Measurements from ENCODE around the gene LMO7.

Gene LMO7

DNA sequence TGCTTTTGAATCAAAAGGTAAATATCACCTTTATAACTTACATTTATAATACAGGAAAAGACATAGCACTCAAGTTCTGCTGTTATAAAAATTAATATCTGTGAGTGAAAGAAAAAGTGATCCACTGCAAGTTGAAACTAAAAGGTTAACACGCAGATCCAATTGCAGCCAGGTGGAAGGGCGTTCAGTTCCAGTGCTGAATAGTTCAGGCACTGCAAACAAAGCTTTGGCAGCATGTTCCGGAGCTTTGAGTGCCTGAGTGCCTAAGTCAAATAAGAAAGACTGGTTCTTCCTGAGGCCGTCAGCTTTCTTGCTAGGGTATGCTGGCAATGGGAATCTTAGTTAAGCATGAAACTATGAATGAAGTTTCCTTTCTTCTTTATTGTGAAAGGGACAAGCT lies 200.3 kb downstream of the LMO7 start:
- Histone ChIP-seq H3K9me3 (ENCODE audit: insufficient read depth, low read depth, low read length) (peaks cover under 1% of the 10 kb centered on the region), H2BK12ac (ENCODE audit: low read length) (no peak overlapping the region), H3K79me1 (ENCODE audit: low read length) (no peaks in the 10 kb centered on the region), H4K8ac (ENCODE audit: low read depth, low read length) (no peak overlapping the region), H3K4me3 (ENCODE audit: low read depth, low read length) (no peak overlapping the region), H2BK120ac (ENCODE audit: insufficient read depth, low read length, poor library complexity) (no peak overlapping the region), H4K12ac (ENCODE audit: low read depth, low read length) (no peak overlapping the region), H3K23ac (ENCODE audit: low read length) (peak overlapping the region; percentile 13), H2BK5ac (ENCODE audit: low read depth, low read length, poor library complexity) (no peak overlapping the region), H3K27ac (ENCODE audit: low read depth, low read length) (no peak overlapping the region), H3K18ac (ENCODE audit: low read length) (no peak overlapping the region), H3K14ac (ENCODE audit: low read length) (no peak overlapping the region), H3K4ac (ENCODE audit: low read depth, low read length) (no peak overlapping the region), H2AFZ (ENCODE audit: insufficient read depth, low read length, poor library complexity) (no peak overlapping the region), H3K9ac (ENCODE audit: low read length) (no peak overlapping the region), H3K4me2 (ENCODE audit: low read length) (no peak overlapping the region), H4K91ac (ENCODE audit: low read depth, low read length) (no peak overlapping the region), H3K27me3 (ENCODE audit: insufficient read depth, low read length) (no peaks in the 10 kb centered on the region), H3K79me2 (ENCODE audit: control insufficient read depth, insufficient read depth, low read length, poor library complexity) (no peaks in the 10 kb centered on the region), H2AK5ac (ENCODE audit: low read length) (no peak overlapping the region), H3K36me3 (ENCODE audit: control insufficient read depth in 1 of 2, insufficient read depth in 2 of 2, low read length in 2 of 2) (peaks cover under 1% of the 10 kb centered on the region in 2 experiments), H3K4me1 (ENCODE audit: control insufficient read depth in 1 of 2, insufficient read depth in 2 of 2, low read length in 2 of 2) (no peaks in the 10 kb centered on the region)
- DNase-seq: peak; percentile 14 to 55
- WGBS (ENCODE audit: extremely low coverage, insufficient coverage, insufficient read length): no CpG with 5 or more reads among the region's 4 CpGs

DNA sequence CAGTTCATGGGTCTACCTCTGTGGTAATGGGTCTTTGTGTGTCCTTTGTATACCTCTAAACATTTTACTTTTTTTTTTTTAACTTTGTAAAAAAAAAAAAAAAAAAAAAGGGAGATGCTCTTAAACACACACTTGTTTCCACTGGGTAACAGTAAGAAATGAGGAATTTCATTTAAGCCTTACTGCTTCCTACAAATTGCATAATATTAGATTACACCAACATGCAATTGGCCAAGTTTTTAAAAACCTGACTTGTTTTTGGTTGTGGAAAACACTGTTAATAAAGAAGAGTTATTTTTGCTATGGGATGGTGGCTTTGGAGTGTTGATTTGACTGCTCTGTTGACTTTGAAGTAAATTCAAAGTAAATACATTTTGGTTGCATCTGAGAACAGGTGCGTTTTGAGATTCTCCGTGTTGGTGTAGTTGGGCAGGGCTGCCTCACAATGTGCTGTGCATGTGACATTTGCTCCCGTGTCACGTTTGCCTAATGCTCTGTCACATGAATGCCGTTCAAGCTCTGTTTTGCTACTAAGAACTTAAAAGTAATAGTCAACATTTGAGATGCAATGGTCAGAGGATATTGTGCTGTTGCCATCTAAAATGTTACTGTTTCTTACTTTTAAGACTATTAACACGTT lies 202.4 kb downstream of the LMO7 start:
- Histone ChIP-seq H4K8ac (ENCODE audit: low read depth, low read length) (no peak overlapping the region), H4K12ac (ENCODE audit: low read depth, low read length) (no peak overlapping the region), H3K23ac (ENCODE audit: low read length) (no peak overlapping the region), H3K79me1 (ENCODE audit: low read length) (no peaks in the 10 kb centered on the region), H3K9ac (ENCODE audit: low read length) (no peak overlapping the region), H2AFZ (ENCODE audit: insufficient read depth, low read length, poor library complexity) (no peak overlapping the region), H3K27me3 (ENCODE audit: insufficient read depth, low read length) (no peaks in the 10 kb centered on the region), H2BK12ac (ENCODE audit: low read length) (no peak overlapping the region), H2BK120ac (ENCODE audit: insufficient read depth, low read length, poor library complexity) (no peak overlapping the region), H2BK5ac (ENCODE audit: low read depth, low read length, poor library complexity) (no peak overlapping the region), H3K27ac (ENCODE audit: low read depth, low read length) (no peak overlapping the region), H3K9me3 (ENCODE audit: insufficient read depth, low read depth, low read length) (peaks cover 2% of the 10 kb centered on the region), H3K79me2 (ENCODE audit: control insufficient read depth, insufficient read depth, low read length, poor library complexity) (no peaks in the 10 kb centered on the region), H3K4ac (ENCODE audit: low read depth, low read length) (no peak overlapping the region), H3K14ac (ENCODE audit: low read length) (no peak overlapping the region), H3K4me1 (ENCODE audit: control insufficient read depth in 1 of 2, insufficient read depth in 2 of 2, low read length in 2 of 2) (no peaks in the 10 kb centered on the region), H4K91ac (ENCODE audit: low read depth, low read length) (no peak overlapping the region), H2AK5ac (ENCODE audit: low read length) (no peak overlapping the region), H3K4me3 (ENCODE audit: low read depth, low read length) (no peak overlapping the region), H3K4me2 (ENCODE audit: low read length) (no peak overlapping the region), H3K18ac (ENCODE audit: low read length) (no peak overlapping the region), H3K36me3 (ENCODE audit: control insufficient read depth in 1 of 2, insufficient read depth in 2 of 2, low read length in 2 of 2) (peaks cover 4 to 11% of the 10 kb centered on the region in 2 experiments)
- DNase-seq: no peak
- WGBS (ENCODE audit: extremely low coverage, insufficient coverage, insufficient read length): no CpG with 5 or more reads among the region's 6 CpGs

DNA sequence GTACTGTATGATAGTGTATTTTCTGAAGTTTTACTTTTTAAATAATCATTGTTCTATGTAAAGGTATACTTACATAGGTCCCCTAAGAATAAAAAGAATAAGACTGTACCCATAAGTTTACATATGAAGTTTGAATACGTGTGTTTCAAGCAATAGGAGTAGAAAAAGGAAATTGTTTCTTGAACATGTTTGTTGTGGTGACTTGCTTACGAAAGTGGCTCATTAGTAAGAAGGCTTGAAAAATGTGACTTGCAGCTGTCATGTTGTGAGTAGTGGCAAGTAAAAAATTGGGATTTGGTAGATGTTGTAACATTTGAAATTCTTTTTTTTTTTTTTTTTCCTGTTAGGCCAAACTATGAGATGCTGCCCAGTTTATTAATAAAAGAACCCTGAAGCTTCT lies 203.3 kb downstream of the LMO7 start:
- H4K8ac ChIP-seq (ENCODE audit: low read depth, low read length): no peak overlapping the region
- H4K91ac ChIP-seq (ENCODE audit: low read depth, low read length): no peak overlapping the region
- no CpG with 5 or more reads among the region's 2 CpGs for WGBS (ENCODE audit: extremely low coverage, insufficient coverage, insufficient read length)
- H3K4ac ChIP-seq (ENCODE audit: low read depth, low read length): no peak overlapping the region
- no peaks in the 10 kb centered on the region for H3K27me3 ChIP-seq (ENCODE audit: insufficient read depth, low read length)
- H3K18ac ChIP-seq (ENCODE audit: low read length): no peak overlapping the region
- H2BK5ac ChIP-seq (ENCODE audit: low read depth, low read length, poor library complexity): no peak overlapping the region
- no peak overlapping the region for H4K12ac ChIP-seq (ENCODE audit: low read depth, low read length)
- no peaks in the 10 kb centered on the region for H3K79me2 ChIP-seq (ENCODE audit: control insufficient read depth, insufficient read depth, low read length, poor library complexity)
- peaks cover 2% of the 10 kb centered on the region for H3K9me3 ChIP-seq (ENCODE audit: insufficient read depth, low read depth, low read length)
- H3K4me3 ChIP-seq (ENCODE audit: low read depth, low read length): no peak overlapping the region
- H3K36me3 ChIP-seq (ENCODE audit: control insufficient read depth in 1 of 2, insufficient read depth in 2 of 2, low read length in 2 of 2): peaks cover 4 to 11% of the 10 kb centered on the region in 2 experiments
- H2AFZ ChIP-seq (ENCODE audit: insufficient read depth, low read length, poor library complexity): no peak overlapping the region
- H3K23ac ChIP-seq (ENCODE audit: low read length): no peak overlapping the region
- no peak overlapping the region for H2BK12ac ChIP-seq (ENCODE audit: low read length)
- no peak for DNase-seq
- H2AK5ac ChIP-seq (ENCODE audit: low read length): no peak overlapping the region
- no peaks in the 10 kb centered on the region for H3K4me1 ChIP-seq (ENCODE audit: control insufficient read depth in 1 of 2, insufficient read depth in 2 of 2, low read length in 2 of 2)
- no peak overlapping the region for H2BK120ac ChIP-seq (ENCODE audit: insufficient read depth, low read length, poor library complexity)
- H3K14ac ChIP-seq (ENCODE audit: low read length): no peak overlapping the region
- no peak overlapping the region for H3K4me2 ChIP-seq (ENCODE audit: low read length)
- no peaks in the 10 kb centered on the region for H3K79me1 ChIP-seq (ENCODE audit: low read length)
- H3K27ac ChIP-seq (ENCODE audit: low read depth, low read length): no peak overlapping the region
- no peak overlapping the region for H3K9ac ChIP-seq (ENCODE audit: low read length)

DNA sequence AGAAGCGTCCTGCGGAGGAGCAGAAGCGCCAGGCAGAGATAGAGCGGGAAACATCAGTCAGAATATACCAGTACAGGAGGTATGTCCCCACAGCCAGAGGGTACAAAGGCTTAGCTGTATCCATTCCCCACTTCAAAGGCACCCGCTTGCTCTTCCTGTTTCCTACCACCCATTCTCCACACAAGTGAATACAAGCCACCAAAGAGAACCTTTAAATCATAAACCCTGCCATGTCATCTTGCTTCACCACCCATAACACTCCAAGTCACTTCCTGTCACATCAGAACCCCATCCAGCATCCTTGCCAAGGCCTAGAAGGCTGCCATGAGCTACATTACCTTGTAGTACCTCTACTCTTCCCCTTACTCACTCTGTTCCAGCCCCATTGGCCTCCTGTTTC lies 205.8 kb downstream of the LMO7 start:
- H3K18ac ChIP-seq (ENCODE audit: low read length): no peak overlapping the region
- H3K27ac ChIP-seq (ENCODE audit: low read depth, low read length): no peak overlapping the region
- no peaks in the 10 kb centered on the region for H3K79me1 ChIP-seq (ENCODE audit: low read length)
- no peaks in the 10 kb centered on the region for H3K4me1 ChIP-seq (ENCODE audit: control insufficient read depth in 1 of 2, insufficient read depth in 2 of 2, low read length in 2 of 2)
- H3K4me2 ChIP-seq (ENCODE audit: low read length): no peak overlapping the region
- H2BK12ac ChIP-seq (ENCODE audit: low read length): no peak overlapping the region
- H3K27me3 ChIP-seq (ENCODE audit: insufficient read depth, low read length): no peaks in the 10 kb centered on the region
- H4K91ac ChIP-seq (ENCODE audit: low read depth, low read length): no peak overlapping the region
- DNase-seq: no peak
- no peak overlapping the region for H3K14ac ChIP-seq (ENCODE audit: low read length)
- no peak overlapping the region for H3K9ac ChIP-seq (ENCODE audit: low read length)
- no peak overlapping the region for H2AK5ac ChIP-seq (ENCODE audit: low read length)
- H3K79me2 ChIP-seq (ENCODE audit: control insufficient read depth, insufficient read depth, low read length, poor library complexity): no peaks in the 10 kb centered on the region
- peaks cover 2% of the 10 kb centered on the region for H3K9me3 ChIP-seq (ENCODE audit: insufficient read depth, low read depth, low read length)
- peaks cover 6 to 11% of the 10 kb centered on the region in 2 experiments for H3K36me3 ChIP-seq (ENCODE audit: control insufficient read depth in 1 of 2, insufficient read depth in 2 of 2, low read length in 2 of 2)
- no peak overlapping the region for H2AFZ ChIP-seq (ENCODE audit: insufficient read depth, low read length, poor library complexity)
- H2BK5ac ChIP-seq (ENCODE audit: low read depth, low read length, poor library complexity): no peak overlapping the region
- no peak overlapping the region for H4K8ac ChIP-seq (ENCODE audit: low read depth, low read length)
- H3K4me3 ChIP-seq (ENCODE audit: low read depth, low read length): no peak overlapping the region
- no peak overlapping the region for H2BK120ac ChIP-seq (ENCODE audit: insufficient read depth, low read length, poor library complexity)
- no peak overlapping the region for H3K4ac ChIP-seq (ENCODE audit: low read depth, low read length)
- WGBS (ENCODE audit: extremely low coverage, insufficient coverage, insufficient read length): no CpG with 5 or more reads among the region's 5 CpGs
- H4K12ac ChIP-seq (ENCODE audit: low read depth, low read length): no peak overlapping the region
- no peak overlapping the region for H3K23ac ChIP-seq (ENCODE audit: low read length)

Data from trophoblast cell (in vitro differentiated cells and primary cell).